ENCODE results near the gene PARD3. TPM values are rescaled to one million over a fixed set of nuclear protein-coding genes. Genes with fewer than 3 reads are reported as not detected.

PARD3 gene
- total and polyA plus RNA-seq, 3 donors from 2014 or later = 31.8 to 59.5 (median 49.5) TPM

DNA sequence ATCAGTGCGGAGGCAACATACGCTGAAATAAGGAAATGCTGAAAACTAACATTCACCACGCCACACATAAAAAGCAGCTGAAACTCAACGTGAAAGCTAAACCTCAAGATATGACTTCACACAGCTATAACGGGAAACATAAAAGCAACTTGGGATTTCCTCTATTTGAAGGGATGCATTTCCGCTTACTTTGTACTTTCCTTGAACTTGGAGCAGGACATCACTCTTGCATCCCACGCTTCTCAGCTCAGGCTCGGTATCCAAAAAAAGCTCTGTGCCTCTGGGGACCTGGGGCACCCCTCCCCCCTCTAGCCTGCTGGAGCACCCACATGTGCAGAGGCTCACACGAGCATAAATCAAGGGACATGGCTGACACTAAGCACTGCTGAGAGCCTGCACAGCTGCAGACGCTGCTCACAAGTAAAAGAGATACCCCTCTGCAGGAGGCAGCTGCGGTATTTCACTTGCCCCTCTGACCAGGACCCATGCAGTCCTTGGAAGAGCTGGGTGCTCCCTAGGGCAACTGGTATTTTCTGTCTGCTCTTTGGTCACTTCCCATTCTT is 34.2 kb downstream of the PARD3 start:
- Histone ChIP-seq H3K27me3 (no peaks in the 10 kb centered on the region), H3K9me3 (no peaks in the 10 kb centered on the region), H3K36me3 (ENCODE audit: low read depth, missing control alignments) (no peaks in the 10 kb centered on the region), H3K4me3 (no peak overlapping the region), H3K27ac (no peak overlapping the region), H3K4me1 (peaks cover 31% of the 10 kb centered on the region)
- peak; percentile 31 for DNase-seq
- no peak for TF ChIP-seq POLR2A (IDR thresholded peaks at IDR 0.05)
- TF ChIP-seq, protein P1, sequence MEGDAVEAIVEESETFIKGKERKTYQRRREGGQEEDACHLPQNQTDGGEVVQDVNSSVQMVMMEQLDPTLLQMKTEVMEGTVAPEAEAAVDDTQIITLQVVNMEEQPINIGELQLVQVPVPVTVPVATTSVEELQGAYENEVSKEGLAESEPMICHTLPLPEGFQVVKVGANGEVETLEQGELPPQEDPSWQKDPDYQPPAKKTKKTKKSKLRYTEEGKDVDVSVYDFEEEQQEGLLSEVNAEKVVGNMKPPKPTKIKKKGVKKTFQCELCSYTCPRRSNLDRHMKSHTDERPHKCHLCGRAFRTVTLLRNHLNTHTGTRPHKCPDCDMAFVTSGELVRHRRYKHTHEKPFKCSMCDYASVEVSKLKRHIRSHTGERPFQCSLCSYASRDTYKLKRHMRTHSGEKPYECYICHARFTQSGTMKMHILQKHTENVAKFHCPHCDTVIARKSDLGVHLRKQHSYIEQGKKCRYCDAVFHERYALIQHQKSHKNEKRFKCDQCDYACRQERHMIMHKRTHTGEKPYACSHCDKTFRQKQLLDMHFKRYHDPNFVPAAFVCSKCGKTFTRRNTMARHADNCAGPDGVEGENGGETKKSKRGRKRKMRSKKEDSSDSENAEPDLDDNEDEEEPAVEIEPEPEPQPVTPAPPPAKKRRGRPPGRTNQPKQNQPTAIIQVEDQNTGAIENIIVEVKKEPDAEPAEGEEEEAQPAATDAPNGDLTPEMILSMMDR (IDR thresholded peaks at IDR 0.05) = no peak
- WGBS, 2 donors = 14 to 36% methylated on average over 11 of the region's 11 CpGs
- intact Hi-C loops (cut with DNase I; ENCODE audit: low total_unique reads) = no loop called here

DNA sequence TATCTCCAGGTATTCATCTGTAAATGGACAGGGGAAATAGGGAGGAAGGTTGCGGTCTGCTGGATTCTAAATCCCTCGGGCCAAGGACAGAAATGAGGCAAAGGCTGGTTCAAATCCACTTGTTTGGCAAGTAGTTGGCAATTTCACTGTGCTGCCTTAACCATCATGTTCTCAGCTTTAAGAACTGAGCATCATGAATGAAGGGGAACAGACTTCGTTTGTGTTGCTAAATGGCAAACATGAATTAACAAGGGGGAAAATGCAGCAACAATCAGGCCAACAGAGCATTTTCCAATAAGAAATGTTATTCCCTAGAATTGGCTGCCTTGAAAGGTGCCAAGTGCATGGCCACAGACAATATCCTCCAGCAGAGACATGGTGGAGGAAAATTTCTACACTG is 36.9 kb downstream of the PARD3 start:
- H3K9me3 ChIP-seq = no peaks in the 10 kb centered on the region
- TF ChIP-seq, protein P1 (IDR thresholded peaks at IDR 0.05) = no peak
- no peak for TF ChIP-seq POLR2A (IDR thresholded peaks at IDR 0.05)
- WGBS, 2 donors = 78 to 86% methylated on average over 3 of the region's 3 CpGs
- H3K4me1 ChIP-seq = peaks cover 37% of the 10 kb centered on the region
- H3K27ac ChIP-seq = no peak overlapping the region
- no peak for DNase-seq
- H3K27me3 ChIP-seq = no peaks in the 10 kb centered on the region
- H3K4me3 ChIP-seq = no peak overlapping the region
- no peaks in the 10 kb centered on the region for H3K36me3 ChIP-seq (ENCODE audit: low read depth, missing control alignments)
- intact Hi-C loops (cut with DNase I; ENCODE audit: low total_unique reads) = no loop called here

DNA sequence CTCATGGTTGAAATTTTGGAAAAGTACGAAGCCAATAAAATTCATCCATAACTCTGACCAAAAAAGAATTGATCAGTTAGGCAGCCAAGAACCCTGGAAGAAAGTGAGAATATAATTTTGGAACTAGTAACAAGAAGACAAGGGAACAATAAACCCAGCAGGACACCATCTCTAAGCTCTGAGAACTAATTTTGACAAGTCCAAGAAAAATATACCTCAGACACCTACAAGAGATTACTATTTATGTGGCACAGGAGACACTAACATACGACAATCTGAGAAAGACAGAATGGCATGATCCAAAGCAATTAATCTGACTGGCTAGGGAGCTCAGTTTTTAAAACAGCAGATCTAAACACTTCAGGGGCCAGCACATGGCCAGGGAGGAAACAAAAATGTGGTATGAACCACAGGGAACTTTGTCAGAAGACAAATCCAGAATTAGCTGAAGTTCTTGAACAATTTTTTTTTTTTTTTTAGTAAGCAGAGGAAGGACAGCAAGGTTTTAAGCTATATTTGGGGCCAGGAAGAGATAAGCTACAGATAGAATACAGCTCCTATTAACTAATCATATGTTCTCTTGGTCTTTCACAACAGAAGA is 38.9 kb downstream of the PARD3 start:
- DNase-seq = no peak
- no peak overlapping the region for H3K27ac ChIP-seq
- WGBS, 2 donors = 75% methylated on average over 2 of the region's 2 CpGs
- H3K4me1 ChIP-seq = peaks cover 24% of the 10 kb centered on the region
- no peak overlapping the region for H3K4me3 ChIP-seq
- no peaks in the 10 kb centered on the region for H3K27me3 ChIP-seq
- no peaks in the 10 kb centered on the region for H3K36me3 ChIP-seq (ENCODE audit: low read depth, missing control alignments)
- intact Hi-C loops (cut with DNase I; ENCODE audit: low total_unique reads) = no loop called here
- TF ChIP-seq POLR2A (IDR thresholded peaks at IDR 0.05) = no peak
- TF ChIP-seq, protein P1 (IDR thresholded peaks at IDR 0.05) = no peak
- no peaks in the 10 kb centered on the region for H3K9me3 ChIP-seq

DNA sequence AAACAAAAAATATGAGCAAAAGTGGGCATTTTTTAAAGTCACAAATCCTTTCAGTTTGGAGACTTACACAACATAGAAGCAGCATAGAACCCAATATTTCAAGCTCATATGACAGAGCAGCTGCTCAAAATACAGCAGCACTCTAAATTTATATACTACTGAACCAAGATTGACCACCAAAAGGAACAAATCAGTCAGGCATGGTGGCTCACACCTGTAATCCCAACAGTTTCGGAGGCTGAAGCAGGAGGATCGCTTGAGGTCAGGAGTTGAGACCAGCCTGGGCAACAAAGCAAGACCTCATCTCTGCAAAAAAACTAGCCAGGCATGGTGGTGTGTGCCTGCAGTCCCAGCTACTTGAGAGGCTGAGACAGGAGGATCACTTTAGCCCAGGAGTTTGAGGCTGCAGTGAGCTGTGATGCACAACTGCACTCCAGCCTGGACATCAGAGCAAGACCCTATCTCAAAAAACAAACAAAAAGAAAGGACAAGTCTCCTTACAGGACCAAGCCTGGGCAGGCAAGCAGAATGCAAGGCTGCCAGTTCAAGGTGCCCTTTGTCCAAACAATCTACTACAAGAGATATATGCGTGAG is 40.0 kb downstream of the PARD3 start:
- intact Hi-C loops (cut with DNase I; ENCODE audit: low total_unique reads) = no loop called here
- 95 to 96% methylated on average over 3 of the region's 3 CpGs for WGBS, 2 donors
- no peak for TF ChIP-seq POLR2A (IDR thresholded peaks at IDR 0.05)
- TF ChIP-seq, protein P1 (IDR thresholded peaks at IDR 0.05) = no peak
- Histone ChIP-seq H3K27me3 (no peaks in the 10 kb centered on the region), H3K36me3 (ENCODE audit: low read depth, missing control alignments) (no peaks in the 10 kb centered on the region), H3K9me3 (no peaks in the 10 kb centered on the region), H3K4me1 (peaks cover 14% of the 10 kb centered on the region), H3K27ac (no peak overlapping the region), H3K4me3 (no peak overlapping the region)
- DNase-seq = no peak
